ENCODE measurements around the gene LRRC4B. TPM values are rescaled to one million over a fixed set of nuclear protein-coding genes. Genes with fewer than 3 reads are reported as not detected.
"Not testable (repeated sequence)": the region's sequence is repeated elsewhere in the genome, so short reads cannot be mapped to it uniquely, and the experiment has no call there.

LRRC4B gene
- total and polyA plus RNA-seq, 11 donors = 0.35 to 2.4 (median 0.97) TPM

- ATAC-seq (no peak), DNase-seq (no peak)
- intact Hi-C loops (cut with DNase I) = no loop called here
- H3K27ac ChIP-seq = no peak overlapping the region
- TF ChIP-seq POLR2A (IDR thresholded peaks at IDR 0.05) = no peak
- TF ChIP-seq CTCF (IDR thresholded peaks at IDR 0.05) = no peak
- no peak overlapping the region for H3K4me3 ChIP-seq
- WGBS, 4 donors = 69 to 84% (median 77%) methylated on average over 3 of the region's 3 CpGs
- no peaks in the 10 kb centered on the region for H3K4me1 ChIP-seq
- no peaks in the 10 kb centered on the region for H3K9me3 ChIP-seq
- H3K27me3 ChIP-seq = peaks cover 0 to 15% (median 0%) of the 10 kb centered on the region in 9 donors
- no peaks in the 10 kb centered on the region for H3K36me3 ChIP-seq
Observed at GRCh38 chr19:50590191-50590590, 22.0 kb upstream of the LRRC4B start.

- ATAC-seq; H3K4me1 ChIP-seq; H3K36me3 ChIP-seq; DNase-seq; intact Hi-C loops (cut with DNase I); H3K27ac ChIP-seq; H3K4me3 ChIP-seq; H3K9me3 ChIP-seq: not testable (repeated sequence)
- peaks cover 0 to 16% (median 0%) of the 10 kb centered on the region in 9 donors for H3K27me3 ChIP-seq
- WGBS, 4 donors = 75 to 81% (median 77%) methylated on average over 23 to 24 of the region's 24 CpGs
Observed at GRCh38 chr19:50581795-50582660, 13.8 kb upstream of the LRRC4B start.

GRCh38 chr19:50580970-50581634 lies 12.9 kb upstream of the LRRC4B start:
- TF ChIP-seq POLR2A (IDR thresholded peaks at IDR 0.05) = no peak
- TF ChIP-seq CTCF (IDR thresholded peaks at IDR 0.05) = no peak
- Histone ChIP-seq H3K9me3 (no peaks in the 10 kb centered on the region), H3K4me3 (no peak overlapping the region), H3K36me3 (no peaks in the 10 kb centered on the region), H3K27me3 (peaks cover 0 to 11% (median 0%) of the 10 kb centered on the region in 9 donors), H3K27ac (no peak overlapping the region), H3K4me1 (no peaks in the 10 kb centered on the region)
- intact Hi-C loops (cut with DNase I) = no loop called here
- WGBS, 4 donors = 65 to 74% (median 70%) methylated on average over 13 of the region's 13 CpGs
- ATAC-seq (no peak), DNase-seq (no peak)

GRCh38 chr19:50580240-50580639 lies 12.0 kb upstream of the LRRC4B start:
- intact Hi-C loops (cut with DNase I) = no loop called here
- no peaks in the 10 kb centered on the region for H3K9me3 ChIP-seq
- no peak overlapping the region for H3K4me3 ChIP-seq
- no peak for DNase-seq
- no peaks in the 10 kb centered on the region for H3K4me1 ChIP-seq
- H3K27me3 ChIP-seq = peaks cover 0 to 8% (median 0%) of the 10 kb centered on the region in 9 donors
- WGBS, 4 donors = 91 to 95% (median 92%) methylated on average over 6 of the region's 6 CpGs
- ATAC-seq = no peak
- TF ChIP-seq POLR2A (IDR thresholded peaks at IDR 0.05) (no peak), CTCF (IDR thresholded peaks at IDR 0.05) (no peak)
- H3K36me3 ChIP-seq = no peaks in the 10 kb centered on the region
- no peak overlapping the region for H3K27ac ChIP-seq

DNA sequence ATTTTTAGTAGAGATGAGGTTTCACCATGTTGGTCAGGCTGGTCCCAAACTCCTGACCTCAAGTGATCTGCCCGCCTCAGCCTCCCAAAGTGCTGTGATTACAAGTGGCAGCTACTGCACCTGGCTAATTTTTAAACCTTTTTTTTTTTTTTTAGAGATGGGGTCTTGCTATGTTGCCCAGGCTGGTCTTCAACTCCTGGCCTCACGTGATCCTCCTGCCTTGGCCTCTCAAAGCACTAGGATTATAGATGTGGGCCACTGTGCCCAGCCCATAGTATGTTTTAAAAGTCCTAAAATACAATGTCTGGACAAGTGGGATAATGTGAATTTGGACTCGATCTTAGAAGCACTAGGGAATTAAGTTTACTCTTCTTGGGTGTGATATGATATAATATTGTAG lies 8.5 kb upstream of the LRRC4B start:
- H3K4me3 ChIP-seq; H3K4me1 ChIP-seq; DNase-seq; ATAC-seq; H3K27ac ChIP-seq; intact Hi-C loops (cut with DNase I); H3K36me3 ChIP-seq; H3K9me3 ChIP-seq: not testable (repeated sequence)
- 76 to 86% (median 83%) methylated on average over 3 of the region's 3 CpGs for WGBS, 4 donors
- H3K27me3 ChIP-seq = peaks cover 0 to 22% (median 0%) of the 10 kb centered on the region in 9 donors

All from heart left ventricle (tissue), 16 donors.